Activated naive CD4-positive, alpha-beta T cell treated with anti-CD3 and anti-CD28 coated beads for 36 hours (primary cell): ENCODE results near the gene C13orf46. TPM values are rescaled to one million over a fixed set of nuclear protein-coding genes. Genes with fewer than 3 reads are reported as not detected.
A peak's percentile ranks its signal among the peaks of the same experiment; 100 is the strongest.

Experiments used
- CTCF ChIA-PET: fragments of 350-600 bp; sonication (Branson Sonifier 250); formaldehyde crosslinking; loops from one replicate; lab custom pipeline; 2021; ENCODE audit warnings: antibody characterized with exemption; lab: Charles Lee
- DNase-seq: peaks from one replicate; pipeline ENCODE4 v3.0.0-alpha.2; 2020
- H3K27ac Mint-ChIP-seq: one replicate; pipeline ENCODE4 v1.8.0; 2021; ENCODE audit warnings: mild to moderate bottlenecking, mixed read lengths
- H3K27me3 Mint-ChIP-seq: one replicate; pipeline ENCODE4 v1.8.0; 2021; ENCODE audit warnings: low read depth, mixed read lengths
- H3K36me3 Mint-ChIP-seq: one replicate; pipeline ENCODE4 v1.8.0; 2021; ENCODE audit warnings: low read depth, mixed read lengths
- H3K4me1 Mint-ChIP-seq: one replicate; pipeline ENCODE4 v1.8.0; 2021; ENCODE audit warnings: low read depth, mixed read lengths
- H3K4me3 Mint-ChIP-seq: one replicate; pipeline ENCODE4 v1.8.0; 2021; ENCODE audit warnings: mild to moderate bottlenecking, moderate library complexity, mixed read lengths
- H3K9me3 Mint-ChIP-seq: one replicate; pipeline ENCODE4 v1.8.0; 2021; ENCODE audit warnings: mixed read lengths
- intact Hi-C: fragments of 100-400 bp; cut with micrococcal nuclease; formaldehyde crosslinking; loops from one replicate; pipeline ENCODE4 v1.15.1; 2023
- total RNA-seq, 2 experiments: library from RNA; stranded (reverse); gene quantifications; one replicate each; pipeline ENCODE4 v1.2.3, GENCODE V29; 2021

C13orf46 gene
- total RNA-seq, 2 experiments from 2014 or later, result 1.7 to 1.8 TPM

DNA sequence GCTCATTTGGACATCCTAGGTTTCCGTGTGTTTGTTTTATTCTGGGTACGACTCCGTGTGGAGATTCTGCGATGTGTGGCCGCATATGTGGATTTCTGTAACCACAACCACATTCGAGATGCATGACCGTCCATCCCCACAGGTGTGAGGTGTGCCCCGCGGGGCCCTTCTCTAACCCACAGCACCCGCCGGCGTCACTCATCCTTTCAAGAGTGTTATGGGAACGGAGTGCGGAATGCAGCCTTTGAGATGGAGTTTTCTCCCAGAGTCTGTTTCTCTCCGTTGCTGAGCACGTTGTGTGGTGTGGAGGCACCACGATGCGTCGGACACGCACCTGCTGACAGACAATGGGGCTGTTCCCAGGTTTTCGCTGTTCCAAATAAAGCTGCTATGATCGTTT is 40.0 kb downstream of the C13orf46 start:
- intact Hi-C loops, result no loop called here
- H3K4me1 Mint-ChIP-seq, result peaks cover 3% of the 10 kb centered on the region
- H3K36me3 Mint-ChIP-seq, result no peaks in the 10 kb centered on the region
- no peaks in the 10 kb centered on the region for H3K9me3 Mint-ChIP-seq
- H3K27me3 Mint-ChIP-seq, result no peaks in the 10 kb centered on the region
- no peak overlapping the region for H3K4me3 Mint-ChIP-seq
- H3K27ac Mint-ChIP-seq, result no peak overlapping the region
- DNase-seq, result no peak
- CTCF ChIA-PET, result no interaction called here

DNA sequence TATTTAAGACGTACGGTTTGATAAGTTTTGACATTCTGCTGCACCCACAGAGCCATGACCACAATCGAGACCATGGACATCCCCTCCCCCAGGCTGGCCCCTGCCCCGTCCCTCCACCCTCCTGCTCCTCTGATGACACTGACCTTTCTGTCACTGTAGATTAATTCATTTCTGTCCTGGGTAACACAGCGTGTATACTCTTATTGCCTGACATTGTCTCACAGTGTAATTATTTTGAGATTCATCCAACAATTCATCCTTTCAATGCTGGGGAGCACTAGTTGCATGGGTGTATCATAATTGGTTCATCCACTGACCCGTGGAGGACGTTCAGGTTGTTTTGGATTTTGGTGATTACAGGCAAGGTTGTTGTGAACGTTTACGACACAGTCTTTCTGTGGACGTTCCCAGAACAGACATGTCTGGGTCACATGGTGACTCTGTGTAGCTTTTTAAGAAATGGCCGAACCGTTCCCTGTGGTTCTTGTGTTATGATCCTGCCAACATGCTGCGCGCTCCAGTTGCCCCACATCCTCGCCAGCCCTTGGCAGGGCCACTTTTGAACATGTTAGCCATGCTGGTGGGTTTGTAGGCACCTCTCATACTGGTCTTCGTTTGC is 41.9 kb downstream of the C13orf46 start:
- intact Hi-C loops, result no loop called here
- H3K36me3 Mint-ChIP-seq, result no peaks in the 10 kb centered on the region
- no peak overlapping the region for H3K27ac Mint-ChIP-seq
- DNase-seq, result no peak
- no peaks in the 10 kb centered on the region for H3K9me3 Mint-ChIP-seq
- no peak overlapping the region for H3K4me3 Mint-ChIP-seq
- H3K4me1 Mint-ChIP-seq, result peaks cover 3% of the 10 kb centered on the region
- CTCF ChIA-PET, result no interaction called here
- no peaks in the 10 kb centered on the region for H3K27me3 Mint-ChIP-seq

DNA sequence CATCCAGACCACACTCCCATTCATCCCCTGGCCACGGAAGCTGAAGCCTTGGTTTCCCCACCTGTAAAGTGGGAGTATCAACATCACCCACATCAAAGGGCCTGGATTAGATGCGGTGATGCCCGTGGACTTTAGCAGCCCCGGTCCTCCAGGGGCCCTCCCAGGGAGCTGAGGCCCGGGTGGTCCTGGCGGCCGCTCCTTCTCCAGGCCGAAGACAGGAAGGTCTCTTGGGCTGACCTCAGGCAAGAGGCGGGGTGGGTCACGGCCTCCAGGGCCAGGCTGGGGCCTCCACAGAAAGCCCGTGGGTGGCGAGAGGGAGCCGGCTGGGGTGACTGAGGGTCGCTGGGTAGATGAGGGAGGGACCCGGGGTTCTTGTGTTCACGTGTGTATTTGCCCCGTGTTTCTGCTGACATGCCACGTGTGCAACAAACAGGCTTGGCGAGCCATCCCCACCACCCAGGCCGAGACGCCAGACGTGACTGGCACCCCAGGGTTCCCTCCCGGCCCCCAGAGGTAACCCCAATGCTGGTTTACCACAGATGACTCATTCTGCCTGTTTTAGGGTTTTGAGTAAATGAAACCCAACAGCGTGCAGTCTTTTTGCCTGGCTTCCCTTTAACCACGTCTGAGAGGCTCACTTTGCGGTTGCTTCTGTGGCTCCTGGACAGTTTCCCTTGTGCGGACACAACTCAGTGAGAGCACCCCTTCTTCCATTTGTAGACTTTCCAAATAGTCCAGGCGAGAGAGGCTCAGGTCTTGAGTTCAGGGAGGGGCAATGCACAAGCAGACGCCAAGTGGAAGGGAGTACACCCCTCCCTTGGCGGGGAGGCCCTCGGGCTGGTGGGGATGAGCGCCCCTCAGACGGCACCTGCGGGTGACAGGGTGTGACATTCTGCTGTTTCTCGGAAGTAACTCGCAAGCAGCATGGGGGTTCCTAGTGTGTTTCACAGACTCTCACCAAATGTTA is 42.9 kb downstream of the C13orf46 start:
- peak; percentile 30 for DNase-seq
- H3K36me3 Mint-ChIP-seq, result no peaks in the 10 kb centered on the region
- no peaks in the 10 kb centered on the region for H3K9me3 Mint-ChIP-seq
- CTCF ChIA-PET, result no interaction called here
- H3K4me1 Mint-ChIP-seq, result peaks cover 3% of the 10 kb centered on the region
- no peaks in the 10 kb centered on the region for H3K27me3 Mint-ChIP-seq
- intact Hi-C loops, result no loop called here
- H3K4me3 Mint-ChIP-seq, result no peak overlapping the region
- H3K27ac Mint-ChIP-seq, result no peak overlapping the region

DNA sequence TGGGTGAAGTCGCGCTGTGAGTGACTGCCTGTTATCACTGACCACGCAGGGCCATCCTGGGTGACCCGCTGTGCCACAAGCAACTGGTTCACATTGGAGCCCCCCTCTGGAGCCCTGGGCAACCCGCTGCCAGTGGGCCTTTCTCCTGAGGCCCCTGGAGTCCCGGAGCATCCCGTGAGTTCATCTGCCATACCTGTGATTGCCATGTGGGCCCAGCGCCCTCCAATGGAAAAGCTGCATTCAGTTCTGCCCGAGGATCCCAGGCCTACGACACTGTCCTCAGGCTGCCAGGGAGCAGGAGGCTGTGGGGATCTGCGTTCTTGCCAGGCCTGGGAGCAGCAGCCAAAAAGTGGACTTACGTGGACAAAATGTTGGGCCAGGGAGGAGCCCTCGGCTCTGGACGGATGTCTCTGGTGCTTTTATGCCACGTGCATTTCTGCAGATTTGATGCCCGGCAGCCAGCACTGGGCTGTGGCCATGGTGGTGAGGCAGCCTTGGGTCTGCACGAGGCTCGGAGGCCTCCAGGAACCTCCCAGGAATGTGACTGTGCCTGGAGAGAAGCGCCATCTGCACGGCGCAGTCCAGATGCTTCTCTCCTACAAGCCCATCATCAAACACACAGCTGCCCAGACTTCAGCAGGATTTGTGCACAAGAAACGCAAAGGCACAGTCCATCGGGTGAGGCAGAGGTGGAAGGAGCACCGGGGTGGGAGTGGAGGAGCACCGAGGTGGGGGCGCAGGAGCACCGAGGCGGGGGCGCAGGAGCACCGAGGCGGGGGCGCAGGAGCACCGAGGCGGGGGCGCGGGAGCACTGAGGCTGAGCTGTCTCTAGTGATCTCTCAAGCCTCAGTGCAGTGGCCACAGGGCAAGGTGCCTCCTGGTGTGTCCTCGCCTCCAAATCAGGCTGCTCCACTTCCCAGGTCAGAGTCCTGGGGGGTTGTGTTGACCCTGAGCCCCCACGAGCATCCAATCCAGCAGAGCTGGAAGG is 44.0 kb downstream of the C13orf46 start:
- H3K27ac Mint-ChIP-seq, result no peak overlapping the region
- no peaks in the 10 kb centered on the region for H3K27me3 Mint-ChIP-seq
- no peak for DNase-seq
- CTCF ChIA-PET, result no interaction called here
- H3K4me3 Mint-ChIP-seq, result no peak overlapping the region
- no peaks in the 10 kb centered on the region for H3K36me3 Mint-ChIP-seq
- intact Hi-C loops, result no loop called here
- no peaks in the 10 kb centered on the region for H3K9me3 Mint-ChIP-seq
- peaks cover 3% of the 10 kb centered on the region for H3K4me1 Mint-ChIP-seq

DNA sequence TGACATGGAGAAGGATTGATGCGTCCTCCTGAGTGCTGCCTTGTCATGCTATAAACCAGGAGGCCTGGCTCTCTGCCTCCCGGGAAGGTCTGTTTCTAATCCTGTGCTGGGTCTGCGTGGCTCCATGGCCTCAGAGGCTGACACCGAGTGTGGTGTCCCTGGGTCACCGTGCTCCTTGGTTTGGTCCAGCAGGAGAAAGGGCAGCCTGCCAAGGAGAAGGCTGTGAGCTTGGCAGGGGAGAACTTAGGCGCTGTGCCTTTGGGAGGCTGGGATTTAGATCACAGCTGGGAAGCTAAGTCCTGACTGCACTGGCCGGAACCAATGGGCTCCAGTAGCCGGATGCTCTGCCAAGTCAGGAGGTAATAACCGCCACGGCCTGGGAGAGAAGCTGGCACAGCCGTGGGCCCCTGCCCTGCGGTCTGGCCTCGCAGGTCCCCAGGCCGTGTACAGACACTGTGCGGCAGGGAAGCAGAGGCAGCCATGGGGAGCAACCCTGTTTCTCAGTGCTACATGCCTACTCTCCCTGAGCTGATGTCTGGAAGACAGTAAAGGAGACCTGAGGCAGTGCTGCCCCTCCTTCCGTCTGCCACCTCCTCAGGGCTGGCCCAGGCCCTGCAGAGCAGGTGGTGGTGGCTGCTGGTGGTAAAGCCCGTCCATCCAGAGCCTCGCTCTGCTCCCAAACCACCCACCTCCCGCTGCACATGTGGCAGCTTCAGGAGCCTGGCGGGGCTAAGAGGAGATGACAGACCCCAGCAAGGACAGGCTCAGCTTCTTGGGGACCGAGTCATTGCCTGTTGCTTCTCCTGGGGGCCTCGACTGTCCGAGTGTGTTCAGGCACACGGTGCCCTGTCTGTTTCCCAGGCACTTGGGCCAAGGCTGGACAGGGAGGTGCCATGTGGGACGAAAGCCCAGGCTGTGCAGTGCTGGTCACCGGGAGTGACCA is 44.9 kb downstream of the C13orf46 start:
- Mint-ChIP-seq H3K4me3 (no peak overlapping the region), H3K36me3 (no peaks in the 10 kb centered on the region), H3K27me3 (no peaks in the 10 kb centered on the region), H3K27ac (no peak overlapping the region), H3K9me3 (no peaks in the 10 kb centered on the region), H3K4me1 (peaks cover 3% of the 10 kb centered on the region)
- DNase-seq, result no peak
- CTCF ChIA-PET, result no interaction called here
- intact Hi-C loops, result no loop called here

DNA sequence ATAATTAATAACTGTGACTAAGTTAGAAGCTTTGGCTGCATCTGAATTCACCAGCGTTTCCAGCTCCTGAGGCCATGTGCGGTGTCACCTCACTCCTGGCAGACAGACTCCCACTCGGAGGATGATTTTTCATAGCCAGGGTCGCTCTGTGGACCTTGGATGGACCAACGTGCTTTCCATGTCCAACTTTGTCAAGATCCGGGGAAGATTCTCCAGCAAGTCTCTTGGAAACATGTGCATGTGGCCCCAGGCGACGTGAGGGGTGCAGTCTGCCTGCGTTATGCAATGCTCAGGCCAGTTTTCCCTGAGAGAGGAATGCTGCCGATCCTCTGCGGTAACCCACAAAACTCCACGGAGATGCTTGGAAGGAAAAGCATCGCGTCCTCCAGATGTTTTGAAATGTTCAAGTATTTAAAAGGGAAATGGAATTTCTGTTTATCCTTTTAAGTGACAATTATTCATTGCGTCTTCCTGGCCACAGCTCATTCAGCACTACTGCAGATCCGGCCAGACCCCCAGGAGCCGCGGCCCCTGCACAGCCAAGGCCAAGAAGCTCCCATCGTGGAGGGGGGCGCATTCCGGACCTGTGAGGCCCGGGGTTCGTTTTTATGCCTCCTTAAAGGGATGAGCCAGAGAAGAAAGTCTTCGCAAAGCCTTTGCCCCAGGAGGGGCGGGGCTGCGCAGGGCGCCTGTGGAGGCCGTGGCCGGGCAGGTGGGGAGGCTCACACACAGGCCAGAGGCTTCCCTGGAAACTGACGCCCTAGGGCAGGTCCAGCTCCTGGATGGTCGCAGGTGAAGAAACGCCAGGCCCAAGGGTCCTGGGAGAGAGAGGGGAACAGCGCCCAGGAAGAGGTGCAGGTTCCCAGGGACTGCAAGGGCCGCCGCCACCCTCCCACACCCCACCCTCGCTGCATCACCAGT is 46.0 kb downstream of the C13orf46 start:
- Mint-ChIP-seq H3K4me3 (no peak overlapping the region), H3K36me3 (no peaks in the 10 kb centered on the region), H3K4me1 (peaks cover 3% of the 10 kb centered on the region), H3K27ac (no peak overlapping the region), H3K9me3 (no peaks in the 10 kb centered on the region), H3K27me3 (no peaks in the 10 kb centered on the region)
- CTCF ChIA-PET, result interaction anchor here (0.6 kb wide), 1 partner anchor 31 kb away, joined by 3 read pairs; no protein-coding TSS in a partner anchor
- DNase-seq, result no peak
- intact Hi-C loops, result no loop called here

DNA sequence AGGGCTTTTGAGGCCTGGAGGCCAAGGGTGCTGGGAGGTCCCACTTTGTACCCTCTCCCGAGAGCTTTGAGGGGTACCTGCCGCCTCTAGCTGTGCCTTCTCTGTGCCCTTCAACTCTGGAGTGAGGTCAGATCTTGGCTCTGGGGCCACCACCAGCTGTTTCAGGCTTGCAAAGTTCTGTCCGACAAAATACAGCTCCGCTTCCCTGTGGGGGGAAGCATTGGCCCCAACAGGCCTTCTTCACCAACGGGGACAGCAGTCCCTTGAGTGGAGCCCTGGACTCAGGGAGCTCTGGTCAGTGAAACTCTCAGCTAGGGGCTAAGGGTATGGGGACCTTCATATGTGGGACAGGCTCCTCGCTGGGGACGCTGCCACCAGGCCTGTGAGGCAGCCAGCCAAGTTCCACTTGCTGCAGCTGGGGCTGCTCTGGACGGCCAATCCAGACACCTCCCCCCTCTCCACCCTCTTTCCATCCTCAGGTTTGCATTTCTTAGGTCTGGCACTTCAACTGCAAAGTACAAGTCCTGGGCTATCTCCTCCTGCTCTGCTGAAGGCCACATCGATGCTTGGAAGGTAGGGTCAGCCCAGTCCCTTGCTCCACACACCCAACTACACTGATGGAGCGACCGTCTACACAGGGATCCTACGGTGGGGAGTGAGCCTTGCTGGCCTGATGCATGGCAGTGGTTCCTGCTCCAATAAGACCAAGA is 46.8 kb downstream of the C13orf46 start:
- DNase-seq, result no peak
- Mint-ChIP-seq H3K36me3 (no peaks in the 10 kb centered on the region), H3K4me1 (peaks cover 3% of the 10 kb centered on the region), H3K4me3 (no peak overlapping the region), H3K9me3 (no peaks in the 10 kb centered on the region), H3K27ac (no peak overlapping the region), H3K27me3 (no peaks in the 10 kb centered on the region)
- intact Hi-C loops, result no loop called here
- CTCF ChIA-PET, result no interaction called here

DNA sequence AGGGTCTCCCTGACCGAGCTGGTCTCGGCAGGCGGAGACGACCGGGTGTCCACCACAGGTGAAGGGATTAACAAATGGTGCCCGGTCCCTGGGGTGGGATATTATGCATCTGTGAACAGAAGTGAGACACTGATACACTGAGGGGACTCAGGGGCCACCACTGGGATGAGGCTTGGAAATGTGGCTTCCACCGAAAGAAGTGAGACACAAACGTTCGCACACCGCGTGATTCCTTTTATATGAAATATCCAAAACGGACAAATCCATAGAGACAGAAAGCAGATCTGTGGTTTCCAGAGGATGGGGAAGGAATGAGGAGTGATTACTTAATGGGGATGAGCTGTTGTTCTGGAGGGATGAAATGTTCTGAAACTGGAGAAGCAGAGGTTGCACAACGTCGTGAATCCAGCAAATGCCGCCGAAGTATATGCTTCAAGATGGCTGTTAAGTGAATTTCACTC is 47.5 kb downstream of the C13orf46 start:
- no peak for DNase-seq
- Mint-ChIP-seq H3K9me3 (peaks cover 6% of the 10 kb centered on the region), H3K36me3 (peaks cover 3% of the 10 kb centered on the region), H3K27ac (no peak overlapping the region), H3K27me3 (peaks cover 4% of the 10 kb centered on the region), H3K4me1 (peaks cover 3% of the 10 kb centered on the region), H3K4me3 (no peak overlapping the region)
- intact Hi-C loops, result no loop called here
- CTCF ChIA-PET, result no interaction called here

DNA sequence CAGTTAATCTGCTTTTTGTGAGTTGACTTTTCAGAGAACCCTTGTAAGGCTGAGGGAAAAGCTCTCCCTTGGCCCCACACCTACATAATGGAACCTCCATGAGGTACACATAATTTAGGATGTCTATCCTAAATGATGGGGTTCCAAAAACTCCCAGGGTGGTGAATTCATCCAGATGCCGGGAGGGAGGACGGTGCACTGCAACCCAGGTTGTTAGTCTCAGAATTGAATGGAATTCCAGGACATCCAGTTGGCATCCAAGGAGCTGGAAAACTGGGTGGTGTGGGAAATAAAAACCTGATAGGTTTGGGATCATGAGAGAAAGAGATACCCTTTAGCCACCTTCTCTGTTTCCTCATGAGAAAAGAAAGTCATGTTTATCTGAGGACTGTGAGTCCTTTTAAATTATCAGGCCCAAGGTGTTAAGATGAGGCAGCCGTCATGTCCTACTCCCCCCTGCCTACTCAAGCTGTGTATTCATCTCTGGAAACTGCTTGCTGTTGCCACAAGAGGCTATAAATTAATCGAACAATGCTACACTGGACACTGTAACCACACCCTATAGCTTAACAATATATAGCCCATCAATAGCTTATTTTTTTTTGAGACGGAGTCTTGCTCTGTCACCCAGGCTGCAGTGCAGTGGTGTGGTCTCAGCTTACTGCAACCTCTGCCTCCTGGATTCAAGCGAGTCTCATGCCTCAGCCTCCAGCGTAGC is 49.5 kb downstream of the C13orf46 start:
- H3K9me3 Mint-ChIP-seq, result peaks cover 6% of the 10 kb centered on the region
- no peaks in the 10 kb centered on the region for H3K4me1 Mint-ChIP-seq
- CTCF ChIA-PET, result no interaction called here
- DNase-seq, result no peak
- intact Hi-C loops, result no loop called here
- peaks cover 3% of the 10 kb centered on the region for H3K36me3 Mint-ChIP-seq
- H3K27ac Mint-ChIP-seq, result no peak overlapping the region
- no peak overlapping the region for H3K4me3 Mint-ChIP-seq
- H3K27me3 Mint-ChIP-seq, result peaks cover 13% of the 10 kb centered on the region
